ENCODE measurements around the gene TMEM213.

The TMEM213 gene

DNA sequence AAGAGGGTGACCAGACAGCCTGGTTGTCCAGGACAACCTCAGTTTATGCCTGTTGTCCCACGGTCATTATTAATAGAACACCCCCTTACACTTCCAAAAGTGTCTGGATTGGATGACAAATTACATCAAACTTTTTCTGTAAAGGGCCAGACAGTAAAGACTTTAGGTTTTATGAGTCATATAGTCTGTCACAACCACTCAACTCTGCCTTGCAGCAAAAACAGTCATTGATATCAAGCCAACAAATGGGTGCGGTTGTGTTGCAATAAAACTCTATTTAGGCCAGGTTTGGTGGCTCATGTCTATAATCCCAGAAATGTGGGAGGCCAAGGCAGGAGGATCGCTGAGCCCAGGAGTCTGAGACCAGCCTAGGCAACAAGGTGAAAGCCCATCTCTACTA lies 66.9 kb downstream of the TMEM213 start:
- DNase-seq (ENCODE audit: extremely low spot score), result no peak

DNA sequence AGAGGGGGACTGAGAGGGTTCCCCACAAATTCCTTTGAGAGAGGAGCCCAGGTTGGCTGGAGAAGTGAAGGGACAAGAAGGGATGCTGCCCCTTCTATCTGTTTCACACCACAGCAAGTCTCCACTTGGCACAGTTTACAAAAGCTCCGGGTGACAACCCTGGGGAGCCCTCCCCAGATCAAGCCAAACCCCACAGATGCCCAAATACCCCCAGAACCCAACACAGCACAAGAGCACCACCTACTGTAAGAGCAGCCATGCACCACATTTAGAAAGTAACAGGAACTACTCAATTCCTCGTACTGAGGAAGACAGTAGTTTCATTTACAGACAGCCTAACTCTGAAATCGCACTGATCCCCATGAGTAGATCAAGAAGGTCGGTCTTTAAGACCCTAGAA lies 68.0 kb downstream of the TMEM213 start:
- ChIA-PET CTCF (no interaction called here), POLR2A (no interaction called here)
- DNase-seq (ENCODE audit: extremely low spot score), result no peak
- no peak for TF ChIP-seq FOXA1 (IDR thresholded peaks at IDR 0.05)

More for the DNA sequence above, 66.9 kb downstream of the TMEM213 start:
- ChIA-PET POLR2A (no interaction called here), CTCF (no interaction called here)
- TF ChIP-seq FOXM1 (IDR thresholded peaks at IDR 0.05; ENCODE audit: borderline replicate concordance) (no peak), LEF1 (IDR thresholded peaks at IDR 0.05; ENCODE audit: borderline replicate concordance) (no peak), TARDBP (IDR thresholded peaks at IDR 0.05) (no peak), ELF4 (IDR thresholded peaks at IDR 0.05) (no peak), ARNT (IDR thresholded peaks at IDR 0.05) (no peak), BHLHE40 (IDR thresholded peaks at IDR 0.05; ENCODE audit: borderline replicate concordance) (no peak), CTBP1 (IDR thresholded peaks at IDR 0.05; ENCODE audit: borderline replicate concordance) (no peak), L3MBTL2 (conservative IDR thresholded peaks at IDR 0.05) (no peak), ZNF384 (IDR thresholded peaks at IDR 0.05) (no peak), HDGF (IDR thresholded peaks at IDR 0.05; ENCODE audit: borderline replicate concordance) (no peak), SP1 (IDR thresholded peaks at IDR 0.05) (no peak), FOXA1 (IDR thresholded peaks at IDR 0.05) (no peak), NFRKB (IDR thresholded peaks at IDR 0.05) (no peak), SUZ12 (IDR thresholded peaks at IDR 0.05) (no peak), FOXK2 (IDR thresholded peaks at IDR 0.05) (no peak)
- TF ChIP-seq, protein P1, sequence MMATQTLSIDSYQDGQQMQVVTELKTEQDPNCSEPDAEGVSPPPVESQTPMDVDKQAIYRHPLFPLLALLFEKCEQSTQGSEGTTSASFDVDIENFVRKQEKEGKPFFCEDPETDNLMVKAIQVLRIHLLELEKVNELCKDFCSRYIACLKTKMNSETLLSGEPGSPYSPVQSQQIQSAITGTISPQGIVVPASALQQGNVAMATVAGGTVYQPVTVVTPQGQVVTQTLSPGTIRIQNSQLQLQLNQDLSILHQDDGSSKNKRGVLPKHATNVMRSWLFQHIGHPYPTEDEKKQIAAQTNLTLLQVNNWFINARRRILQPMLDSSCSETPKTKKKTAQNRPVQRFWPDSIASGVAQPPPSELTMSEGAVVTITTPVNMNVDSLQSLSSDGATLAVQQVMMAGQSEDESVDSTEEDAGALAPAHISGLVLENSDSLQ (IDR thresholded peaks at IDR 0.05), result no peak

DNA sequence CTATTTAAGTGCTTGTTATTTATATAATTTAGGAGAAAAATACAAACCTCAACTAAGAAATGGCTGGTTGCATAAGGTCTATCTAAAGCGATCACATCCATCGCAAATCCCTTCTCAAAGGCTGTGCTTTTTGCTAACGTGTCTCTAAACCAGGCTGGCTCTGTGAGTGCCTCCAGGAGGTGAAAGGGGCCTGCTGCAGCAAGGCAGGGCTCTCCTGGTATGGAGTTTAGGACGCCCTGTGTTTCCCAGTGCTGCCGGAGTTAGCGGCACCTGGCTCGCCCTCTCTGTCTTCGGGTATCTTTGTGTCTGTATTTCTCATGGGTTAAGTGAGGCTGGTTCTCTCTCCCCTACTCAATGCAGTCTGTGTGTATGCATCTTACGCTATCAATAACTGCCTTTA lies 68.6 kb downstream of the TMEM213 start:
- TF ChIP-seq TARDBP (IDR thresholded peaks at IDR 0.05) (no peak), BHLHE40 (IDR thresholded peaks at IDR 0.05; ENCODE audit: borderline replicate concordance) (no peak), HDGF (IDR thresholded peaks at IDR 0.05; ENCODE audit: borderline replicate concordance) (no peak), NFRKB (IDR thresholded peaks at IDR 0.05) (no peak), ARNT (IDR thresholded peaks at IDR 0.05) (no peak), FOXA1 (IDR thresholded peaks at IDR 0.05) (no peak), LEF1 (IDR thresholded peaks at IDR 0.05; ENCODE audit: borderline replicate concordance) (no peak)
- TF ChIP-seq, protein P1 (IDR thresholded peaks at IDR 0.05), result no peak
- ChIA-PET POLR2A (no interaction called here), CTCF (no interaction called here)
- DNase-seq (ENCODE audit: extremely low spot score), result no peak

DNA sequence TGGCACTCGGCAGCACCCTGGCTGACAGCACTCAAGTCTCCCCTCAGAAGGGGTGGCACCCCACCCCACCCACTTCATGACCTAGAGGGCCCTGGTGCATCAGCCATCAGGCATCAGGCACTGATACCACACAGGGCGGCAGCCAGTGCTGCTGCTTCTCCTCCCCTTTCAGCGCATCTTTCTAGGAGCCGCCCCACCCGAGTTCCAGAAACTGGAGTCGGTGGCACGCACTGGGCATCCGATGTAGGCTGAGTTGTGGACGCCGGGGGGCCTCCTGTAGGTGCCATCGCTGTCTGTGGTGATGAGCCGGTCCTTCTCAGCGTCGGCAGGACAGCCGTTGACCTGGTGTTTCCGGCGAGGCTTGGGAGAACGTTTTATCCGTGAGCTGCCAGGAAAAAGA lies 70.0 kb downstream of the TMEM213 start:
- ChIA-PET POLR2A (no interaction called here), CTCF (no interaction called here)
- no peak for DNase-seq (ENCODE audit: extremely low spot score)
- TF ChIP-seq TARDBP (IDR thresholded peaks at IDR 0.05) (no peak), FOXA1 (IDR thresholded peaks at IDR 0.05) (no peak), SUZ12 (IDR thresholded peaks at IDR 0.05) (no peak), FOXK2 (IDR thresholded peaks at IDR 0.05) (no peak), CTBP1 (IDR thresholded peaks at IDR 0.05; ENCODE audit: borderline replicate concordance) (no peak), HDGF (IDR thresholded peaks at IDR 0.05; ENCODE audit: borderline replicate concordance) (no peak), BHLHE40 (IDR thresholded peaks at IDR 0.05; ENCODE audit: borderline replicate concordance) (no peak), LEF1 (IDR thresholded peaks at IDR 0.05; ENCODE audit: borderline replicate concordance) (no peak), NFRKB (IDR thresholded peaks at IDR 0.05) (no peak), SP1 (IDR thresholded peaks at IDR 0.05) (no peak), ZNF384 (IDR thresholded peaks at IDR 0.05) (no peak), ELF4 (IDR thresholded peaks at IDR 0.05) (no peak), FOXM1 (IDR thresholded peaks at IDR 0.05; ENCODE audit: borderline replicate concordance) (no peak), L3MBTL2 (conservative IDR thresholded peaks at IDR 0.05) (no peak), ARNT (IDR thresholded peaks at IDR 0.05) (no peak)
- TF ChIP-seq, protein P1 (IDR thresholded peaks at IDR 0.05), result no peak

DNA sequence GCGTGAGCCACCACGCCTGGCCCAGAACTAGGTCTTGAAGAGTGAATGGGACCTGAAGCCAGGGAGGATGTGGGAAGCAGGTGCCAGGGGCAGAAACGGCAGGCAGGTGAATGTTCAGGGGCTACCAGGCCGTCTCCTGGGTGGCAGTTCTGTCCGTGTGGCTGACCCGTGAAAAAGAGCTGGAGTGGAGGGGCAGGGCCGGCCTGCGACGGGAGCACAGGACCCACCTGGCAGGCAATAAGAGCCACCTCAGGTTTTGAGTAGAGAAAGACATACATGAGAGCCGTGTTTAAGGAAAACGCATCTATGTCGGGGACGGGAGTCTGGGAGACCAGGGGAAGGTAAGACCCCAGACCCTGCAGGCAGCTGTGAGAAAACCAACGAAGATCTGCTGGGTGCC lies 70.9 kb downstream of the TMEM213 start:
- ChIA-PET POLR2A (no interaction called here), CTCF (no interaction called here)
- no peak for DNase-seq (ENCODE audit: extremely low spot score)
- no peak for TF ChIP-seq CTBP1 (IDR thresholded peaks at IDR 0.05; ENCODE audit: borderline replicate concordance)
- TF ChIP-seq NFRKB (IDR thresholded peaks at IDR 0.05), result no peak
- no peak for TF ChIP-seq HDGF (IDR thresholded peaks at IDR 0.05; ENCODE audit: borderline replicate concordance)
- TF ChIP-seq, protein P1 (IDR thresholded peaks at IDR 0.05), result no peak
- no peak for TF ChIP-seq FOXA1 (IDR thresholded peaks at IDR 0.05)
- no peak for TF ChIP-seq SP1 (IDR thresholded peaks at IDR 0.05)
- no peak for TF ChIP-seq FOXK2 (IDR thresholded peaks at IDR 0.05)
- no peak for TF ChIP-seq LEF1 (IDR thresholded peaks at IDR 0.05; ENCODE audit: borderline replicate concordance)
- TF ChIP-seq BHLHE40 (IDR thresholded peaks at IDR 0.05; ENCODE audit: borderline replicate concordance), result no peak
- TF ChIP-seq TARDBP (IDR thresholded peaks at IDR 0.05), result no peak
- TF ChIP-seq L3MBTL2 (conservative IDR thresholded peaks at IDR 0.05), result no peak
- no peak for TF ChIP-seq ZNF384 (IDR thresholded peaks at IDR 0.05)
- TF ChIP-seq FOXM1 (IDR thresholded peaks at IDR 0.05; ENCODE audit: borderline replicate concordance), result no peak
- TF ChIP-seq ARNT (IDR thresholded peaks at IDR 0.05), result no peak
- no peak for TF ChIP-seq ELF4 (IDR thresholded peaks at IDR 0.05)
- no peak for TF ChIP-seq SUZ12 (IDR thresholded peaks at IDR 0.05)

DNA sequence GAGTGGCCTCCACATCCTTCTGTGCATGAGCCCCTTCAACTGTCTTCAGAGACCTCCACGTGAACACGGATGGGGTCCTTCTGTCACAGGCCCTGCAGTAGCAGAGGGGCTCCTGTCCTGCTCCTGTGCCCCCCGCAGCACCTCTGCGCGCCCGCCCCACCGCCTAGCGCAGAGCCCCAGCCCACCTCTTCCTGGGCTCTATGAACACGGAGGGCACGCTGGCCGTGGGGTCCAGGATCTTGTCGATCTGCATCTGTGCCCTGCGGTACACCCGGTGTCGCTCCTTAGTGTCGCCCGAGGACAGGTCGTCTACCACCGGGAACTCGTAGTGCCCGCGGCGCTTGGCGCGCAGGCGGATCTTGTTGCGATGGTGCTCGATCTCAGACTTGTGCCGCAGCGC lies 71.6 kb downstream of the TMEM213 start:
- DNase-seq (ENCODE audit: extremely low spot score), result no peak
- TF ChIP-seq BHLHE40 (IDR thresholded peaks at IDR 0.05; ENCODE audit: borderline replicate concordance) (no peak), LEF1 (IDR thresholded peaks at IDR 0.05; ENCODE audit: borderline replicate concordance) (no peak), CTBP1 (IDR thresholded peaks at IDR 0.05; ENCODE audit: borderline replicate concordance) (no peak), NFRKB (IDR thresholded peaks at IDR 0.05) (no peak), FOXK2 (IDR thresholded peaks at IDR 0.05) (no peak), ZNF384 (IDR thresholded peaks at IDR 0.05) (no peak)
- TF ChIP-seq, protein P1 (IDR thresholded peaks at IDR 0.05), result no peak
- ChIA-PET CTCF (no interaction called here), POLR2A (no interaction called here)
